Spinal cord (tissue), 10 donors: ENCODE measurements around the gene MGP. TPM values are rescaled to one million over a fixed set of nuclear protein-coding genes. Genes with fewer than 3 reads are reported as not detected.

Experiments used
- DNase-seq, 6 donors: peaks; one replicate each; pipeline versions ENCODE4 v3.0.0 to v3.0.0-alpha.2; 2013 to 2015; ENCODE audit warnings: low spot score in 6 of 6, low read depth in 4 of 6
- H3K27ac ChIP-seq: one replicate; pipeline ENCODE4 v1.5.1; 2013; ENCODE audit warnings: low read depth, low read length, control low read depth
- H3K27me3 ChIP-seq: one replicate; pipeline ENCODE4 v1.6.1; 2013; ENCODE audit warnings: low read length; ENCODE audit not compliant: control insufficient read depth, insufficient read depth
- H3K36me3 ChIP-seq: one replicate; pipeline ENCODE4 v1.6.1; 2013; ENCODE audit warnings: low read length; ENCODE audit not compliant: control insufficient read depth, insufficient read depth
- H3K4me1 ChIP-seq: one replicate; pipeline ENCODE4 v1.6.1; 2013; ENCODE audit warnings: low read length; ENCODE audit not compliant: control insufficient read depth, insufficient read depth
- H3K4me3 ChIP-seq: one replicate; pipeline ENCODE4 v1.5.1; 2013; ENCODE audit warnings: low read depth, low read length, control low read depth
- H3K9me3 ChIP-seq: one replicate; pipeline ENCODE4 v1.6.1; 2013; ENCODE audit warnings: low read length; ENCODE audit not compliant: control insufficient read depth, insufficient read depth
- WGBS: methylation state at CpG from one replicate; pipeline ENCODE4 v1.1.5; 2013; ENCODE audit warnings: missing lambda C conversion rate; ENCODE audit not compliant: insufficient coverage; 5-methylcytosine and 5-hydroxymethylcytosine counted together
- polyA plus RNA-seq, 2 donors: library from polyadenylated mRNA; unstranded; fragments of 120-200 nt; gene quantifications; one replicate each; pipeline ENCODE4 v1.2.1, GENCODE V29; 2013; ENCODE audit not compliant: insufficient read length in 2 of 2
- total RNA-seq, 2 donors: library from RNA; depleted of rRNA in 1 of 2; stranded (reverse); fragments of 120-200 nt in 1 of 2; fragments of >200 nt in 1 of 2; gene quantifications; one replicate each; pipeline versions ENCODE4 v1.2.3 to v1.2.4, GENCODE V29; 2013 to 2014
- donor health status: healthy.

The MGP gene
- total and polyA plus RNA-seq, 4 donors, result 28.7 to 326 (median 199) TPM

- WGBS, result 100% methylated on average over 1 of the region's 4 CpGs
- no peaks in the 10 kb centered on the region for H3K27me3 ChIP-seq
- H3K9me3 ChIP-seq, result no peaks in the 10 kb centered on the region
- H3K27ac ChIP-seq, result no peak overlapping the region
- H3K4me1 ChIP-seq, result no peaks in the 10 kb centered on the region
- no peaks in the 10 kb centered on the region for H3K36me3 ChIP-seq
- no peak overlapping the region for H3K4me3 ChIP-seq
- no peak for DNase-seq
These were observed 45.0 kb downstream of the MGP start for GRCh38 chr12:14840616-14841015.

- Histone ChIP-seq H3K9me3 (no peaks in the 10 kb centered on the region), H3K27ac (no peak overlapping the region), H3K36me3 (no peaks in the 10 kb centered on the region), H3K4me1 (no peaks in the 10 kb centered on the region), H3K27me3 (no peaks in the 10 kb centered on the region), H3K4me3 (no peak overlapping the region)
- no peak for DNase-seq
- no CpG with 5 or more reads among the region's 1 CpG for WGBS
These were observed 46.4 kb downstream of the MGP start for GRCh38 chr12:14839262-14839661.

GRCh38 chr12:14836336-14837210 is 49.1 kb downstream of the MGP start:
- Histone ChIP-seq H3K9me3 (no peaks in the 10 kb centered on the region), H3K4me3 (no peak overlapping the region), H3K27me3 (no peaks in the 10 kb centered on the region), H3K4me1 (no peaks in the 10 kb centered on the region), H3K27ac (no peak overlapping the region), H3K36me3 (no peaks in the 10 kb centered on the region)
- no peak for DNase-seq
- 92% methylated on average over 5 of the region's 7 CpGs for WGBS

- Histone ChIP-seq H3K4me3 (no peak overlapping the region), H3K27ac (peak overlapping the region; percentile 41), H3K9me3 (no peaks in the 10 kb centered on the region), H3K4me1 (no peaks in the 10 kb centered on the region), H3K36me3 (no peaks in the 10 kb centered on the region), H3K27me3 (no peaks in the 10 kb centered on the region)
- DNase-seq, result peak in 2 of 6 donors; percentile 58
These were observed 51.1 kb downstream of the MGP start for GRCh38 chr12:14834509-14834908.

- H3K4me1 ChIP-seq, result no peaks in the 10 kb centered on the region
- no CpG with 5 or more reads among the region's 1 CpG for WGBS
- no peaks in the 10 kb centered on the region for H3K27me3 ChIP-seq
- no peak overlapping the region for H3K4me3 ChIP-seq
- no peaks in the 10 kb centered on the region for H3K9me3 ChIP-seq
- no peaks in the 10 kb centered on the region for H3K36me3 ChIP-seq
- DNase-seq, result no peak
- peak overlapping the region; percentile 41 for H3K27ac ChIP-seq
These were observed 51.7 kb downstream of the MGP start for GRCh38 chr12:14833952-14834351.

- Histone ChIP-seq H3K9me3 (no peaks in the 10 kb centered on the region), H3K4me3 (no peak overlapping the region), H3K4me1 (no peaks in the 10 kb centered on the region), H3K27me3 (no peaks in the 10 kb centered on the region), H3K27ac (peak overlapping the region; percentile 41), H3K36me3 (no peaks in the 10 kb centered on the region)
- no peak for DNase-seq
- WGBS, result 100% methylated on average over 1 of the region's 3 CpGs
These were observed 52.3 kb downstream of the MGP start for GRCh38 chr12:14833336-14833735.

Other genes starting within 250 kb of the MGP start
- gene GUCY2C, start 189.3 kb downstream of the MGP start, total RNA-seq, result under 1 TPM in 1 of 2 donors, not detected in 1; 0.10 TPM
- under 1 TPM; 0.16 to 0.27 TPM for gene GUCY2C, start 189.3 kb downstream of the MGP start, polyA plus RNA-seq
- gene WBP11, start 82.4 kb downstream of the MGP start, total RNA-seq, result 10 to 100 TPM; 19.3 to 32.7 TPM
- 10 to 100 TPM; 68.8 to 86.2 TPM for gene WBP11, start 82.4 kb downstream of the MGP start, polyA plus RNA-seq
- 1 to 10 TPM; 3.7 to 7.2 TPM for gene C12orf60, start 82.2 kb downstream of the MGP start, total RNA-seq
- 1 to 10 TPM; 2.8 to 3.6 TPM for gene C12orf60, start 82.2 kb downstream of the MGP start, polyA plus RNA-seq
- gene SMCO3, start 71.7 kb downstream of the MGP start, total RNA-seq, result 1 to 10 TPM; 5.0 to 7.4 TPM
- 1 to 10 TPM in 1 of 2 donors, under 1 TPM in 1; 0.44 to 1.2 TPM for gene SMCO3, start 71.7 kb downstream of the MGP start, polyA plus RNA-seq
- 1 to 10 TPM in 1 of 2 donors, under 1 TPM in 1; 0.17 to 1.2 TPM for gene ART4, start 42.3 kb downstream of the MGP start, total RNA-seq
- under 1 TPM in 1 of 2 donors, not detected in 1; 0.23 TPM for gene ART4, start 42.3 kb downstream of the MGP start, polyA plus RNA-seq
- 1 to 10 TPM in 1 of 2 donors, under 1 TPM in 1; 0.22 to 1.1 TPM for gene ERP27, start 52.7 kb upstream of the MGP start, total RNA-seq
- gene ERP27, start 52.7 kb upstream of the MGP start, polyA plus RNA-seq, result under 1 TPM; 0.38 to 0.45 TPM
- gene ARHGDIB, start 75.7 kb upstream of the MGP start, total RNA-seq, result 10 to 100 TPM; 31.7 to 58.1 TPM
- gene ARHGDIB, start 75.7 kb upstream of the MGP start, polyA plus RNA-seq, result 10 to 100 TPM; 33.7 to 43.5 TPM
- gene PDE6H, start 87.2 kb upstream of the MGP start, total RNA-seq, result under 1 TPM in 1 of 2 donors, not detected in 1; 0.89 TPM
- gene PDE6H, start 87.2 kb upstream of the MGP start, polyA plus RNA-seq, result under 1 TPM; 0.21 to 0.35 TPM